Measurements from ENCODE around the gene CAV3.
"Not testable (repeated sequence)": the region's sequence is repeated elsewhere in the genome, so short reads cannot be mapped to it uniquely, and the experiment has no call there.

Gene CAV3

DNA sequence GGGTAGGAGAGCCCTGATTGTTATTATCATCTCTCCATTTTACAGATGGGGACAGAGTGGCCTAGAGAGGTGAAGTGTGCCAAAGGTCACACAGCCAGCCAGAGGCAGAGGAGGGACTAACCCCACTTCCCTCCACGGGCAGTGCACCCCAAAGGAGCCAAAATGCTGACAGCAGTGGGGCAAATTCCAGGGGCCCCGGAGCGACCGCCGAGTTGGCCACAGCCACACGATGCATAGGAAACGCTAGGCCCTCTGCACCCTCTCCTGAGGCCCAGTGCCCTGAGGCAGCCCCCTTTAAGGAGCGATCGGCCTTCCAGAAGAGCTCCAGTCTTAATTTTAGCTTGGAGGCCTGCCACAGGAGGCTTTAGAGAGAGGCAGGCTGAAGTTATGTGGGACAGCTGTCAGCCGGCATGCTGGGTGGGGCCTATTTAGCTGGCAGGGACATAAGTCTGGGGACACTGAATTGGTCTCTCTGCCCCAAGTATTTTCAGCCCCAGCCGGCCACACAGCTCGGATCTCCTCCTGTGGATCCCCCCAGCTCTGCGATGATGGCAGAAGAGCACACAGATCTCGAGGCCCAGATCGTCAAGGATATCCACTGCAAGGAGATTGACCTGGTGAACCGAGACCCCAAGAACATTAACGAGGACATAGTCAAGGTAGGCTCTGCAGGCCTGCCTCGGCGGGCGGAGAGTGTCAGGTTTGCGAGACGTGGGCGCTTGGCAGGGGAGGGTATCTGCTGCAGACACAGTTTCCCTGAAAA, at the start of gene CAV3:
TSS of gene CAV3 (plus strand) at position 471 of the 763 bp plus-strand sequence. CDS start at position 546, 75 bp downstream.
- no peak for DNase-seq

- DNase-seq = not testable (repeated sequence)
These were observed 48.6 kb upstream of the CAV3 start for GRCh38 chr3:8684992-8685391.

GRCh38 chr3:8691295-8691694, 42.3 kb upstream of the CAV3 start:
- not testable (repeated sequence) for DNase-seq

GRCh38 chr3:8702560-8702959, 31.0 kb upstream of the CAV3 start:
- peak in 1 of 2 experiments; percentile 15 for DNase-seq

GRCh38 chr3:8705575-8705974, 28.0 kb upstream of the CAV3 start:
- DNase-seq = no peak

DNA sequence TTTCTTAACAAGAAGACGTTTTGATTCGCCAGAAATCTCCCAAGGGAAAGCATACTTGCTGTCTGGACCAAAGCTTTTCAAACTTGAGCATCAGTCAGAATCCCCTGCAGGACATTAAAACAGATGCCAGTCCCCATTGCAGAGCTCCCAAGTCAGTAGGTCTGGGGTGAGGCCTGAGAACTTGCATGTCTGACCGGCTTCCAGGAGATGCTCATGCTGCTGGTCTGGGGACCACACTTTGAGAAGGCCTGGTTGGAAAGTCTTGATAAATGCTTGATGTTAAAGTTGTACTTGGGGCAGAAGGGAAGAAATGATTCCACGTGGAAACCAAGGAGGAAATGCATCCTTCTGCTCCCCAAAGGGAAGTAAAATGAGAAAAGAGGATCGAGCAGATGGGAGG, 24.3 kb upstream of the CAV3 start:
- no peak for DNase-seq

- DNase-seq = no peak
These were observed 23.6 kb upstream of the CAV3 start for GRCh38 chr3:8709801-8710507.

GRCh38 chr3:8712045-8712907, 21.3 kb upstream of the CAV3 start:
- no peak for DNase-seq

DNA sequence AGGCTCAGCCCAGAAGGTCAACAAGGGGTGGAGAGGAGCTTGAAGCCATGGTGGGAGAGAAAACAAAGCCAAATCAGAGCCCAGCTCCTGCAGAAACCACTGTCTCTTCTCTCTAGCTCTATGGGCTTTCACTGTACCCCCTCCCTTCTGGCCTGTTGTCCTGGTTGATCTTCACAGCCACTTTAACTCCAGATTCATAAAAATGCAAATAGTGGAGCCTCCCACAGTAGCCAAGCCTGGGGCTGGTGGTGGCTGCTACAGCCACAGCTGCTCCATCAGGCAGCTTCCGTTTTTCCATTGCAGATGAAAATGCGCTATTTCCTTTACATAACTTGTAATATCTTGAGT, 20.7 kb upstream of the CAV3 start:
- DNase-seq = no peak

- DNase-seq = no peak
These were observed 19.5 kb upstream of the CAV3 start for GRCh38 chr3:8713901-8714759.

- DNase-seq = not testable (repeated sequence)
These were observed 17.8 kb upstream of the CAV3 start for GRCh38 chr3:8715757-8716156.

DNA sequence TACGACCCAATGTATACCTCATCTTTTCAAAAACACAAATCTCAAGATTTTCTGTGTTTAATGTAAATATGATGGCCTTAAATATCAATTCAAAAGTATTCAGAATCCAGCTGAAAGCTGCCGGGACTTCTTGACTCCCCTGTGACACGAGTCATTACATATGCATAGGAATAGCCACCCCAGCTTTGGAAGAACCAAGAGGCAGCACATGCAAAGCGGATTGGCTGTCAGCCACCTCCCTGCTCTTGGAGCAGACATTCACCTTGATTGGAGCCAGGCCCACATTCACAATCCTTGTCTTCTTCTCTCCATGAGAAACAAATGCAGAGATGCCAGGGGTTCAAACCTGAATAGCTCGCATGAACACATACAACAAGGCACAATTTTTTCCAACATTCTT, 10.8 kb upstream of the CAV3 start:
- DNase-seq = no peak

- DNase-seq = no peak
These were observed 10.0 kb upstream of the CAV3 start for GRCh38 chr3:8723612-8724011.

DNA sequence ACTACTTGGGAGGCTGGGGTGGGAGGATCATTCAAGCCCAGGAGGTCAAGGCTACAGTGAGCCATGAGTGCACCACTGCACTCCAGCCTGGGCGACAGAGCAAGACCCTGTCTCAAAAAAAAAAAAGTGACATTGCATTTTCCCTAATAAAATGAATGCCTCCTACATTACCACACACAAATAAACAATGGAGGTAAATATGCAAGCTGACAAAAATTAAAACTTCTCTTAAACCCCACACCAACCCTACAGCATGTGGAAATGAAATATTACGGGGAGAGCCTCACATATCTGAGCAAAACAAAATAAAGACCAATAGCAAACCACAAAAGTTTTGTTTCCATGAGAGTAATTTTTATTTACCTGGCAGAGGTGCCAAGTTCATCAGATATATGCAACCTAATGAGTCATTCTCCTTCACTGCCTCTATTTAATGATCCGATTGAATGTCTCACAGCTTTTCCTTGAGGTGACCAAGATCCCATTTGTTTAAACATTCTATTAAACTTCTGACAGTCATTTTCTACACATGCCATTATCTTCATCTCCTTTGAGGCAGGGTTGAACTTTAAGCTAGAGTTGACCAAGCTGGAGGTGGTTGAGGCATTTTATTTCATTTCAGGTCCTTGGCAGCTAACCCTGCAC, 9.4 kb upstream of the CAV3 start:
- DNase-seq = no peak

DNA sequence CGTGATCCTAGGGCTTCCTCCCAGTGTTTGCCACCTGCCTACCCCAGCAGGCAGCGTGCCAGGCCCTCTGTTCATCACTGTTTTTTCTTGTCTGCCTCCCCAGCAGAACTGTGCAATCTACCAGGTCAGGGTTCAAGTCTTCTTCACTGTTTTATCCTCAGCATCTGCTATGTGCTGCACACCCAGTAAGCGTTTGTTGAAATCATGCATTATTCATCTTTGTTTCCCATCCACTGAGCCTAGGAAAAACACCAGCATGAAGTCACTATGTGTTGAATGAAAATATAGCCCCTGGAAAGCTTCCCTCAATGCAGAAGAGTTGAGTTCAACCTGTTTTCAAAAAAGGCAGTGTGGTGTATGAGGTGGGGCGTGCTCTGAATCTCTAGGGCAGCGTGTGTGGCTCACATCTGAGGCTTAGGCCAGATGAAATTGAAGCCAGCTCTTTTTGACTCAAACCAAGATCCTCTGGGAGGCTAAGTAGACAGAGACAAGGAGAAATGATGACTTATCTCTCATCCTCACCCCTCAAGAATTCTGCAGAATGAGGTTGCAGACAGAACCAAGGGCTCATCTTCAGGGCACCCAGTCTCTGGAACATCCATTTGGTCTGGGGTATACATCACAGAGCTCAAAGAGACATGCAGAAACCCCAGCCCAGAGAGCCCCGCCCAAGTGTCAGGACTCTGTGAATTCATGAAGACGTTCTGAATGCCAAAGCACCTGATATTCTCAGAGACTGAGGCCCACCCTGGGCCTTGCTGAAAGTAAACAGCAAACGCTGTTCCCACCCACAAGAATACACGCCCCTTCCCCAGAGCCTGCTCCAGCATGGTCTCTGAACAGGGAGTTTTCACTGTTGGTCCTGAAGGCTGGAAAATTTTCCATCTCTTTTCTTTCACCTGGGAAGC, 5.7 kb upstream of the CAV3 start:
- DNase-seq = no peak

DNA sequence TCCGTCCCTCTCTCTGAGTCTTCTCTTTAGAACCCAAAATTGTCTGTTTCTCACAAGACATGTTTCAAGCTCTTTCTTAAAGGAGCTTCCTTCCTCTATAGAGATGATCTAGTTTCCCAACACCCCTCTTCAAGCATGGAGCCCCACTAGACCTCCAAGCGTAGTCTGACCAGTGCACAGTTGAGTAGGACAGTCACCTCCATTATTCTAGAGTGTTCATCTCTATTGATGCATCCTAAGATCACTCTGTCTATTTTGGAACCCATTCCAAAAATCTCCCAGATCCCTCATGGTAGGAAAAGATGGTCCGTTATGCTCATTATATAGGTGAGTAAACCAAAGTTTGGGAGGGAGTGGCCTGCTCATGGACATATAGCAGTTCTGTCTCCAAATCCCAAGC, 4.1 kb upstream of the CAV3 start:
- no peak for DNase-seq

DNA sequence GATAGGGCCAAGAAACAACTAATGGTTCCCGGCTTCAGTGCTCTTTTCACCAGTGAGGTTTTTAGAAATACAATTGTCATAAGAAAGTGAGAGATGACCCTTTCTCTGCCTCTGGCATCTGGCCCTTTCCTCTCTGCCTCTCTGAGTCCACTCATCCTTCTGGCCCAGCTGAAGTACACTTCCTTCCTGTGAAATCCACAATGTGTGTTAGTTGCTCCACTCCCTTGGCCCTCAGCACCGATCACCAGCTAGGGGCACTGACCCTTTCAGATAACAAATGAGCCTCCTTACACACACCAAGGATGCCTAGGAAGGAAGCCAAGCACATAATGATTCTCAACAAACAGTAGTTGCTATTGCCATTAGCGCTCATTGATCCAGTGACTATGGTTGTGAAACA, 2.9 kb upstream of the CAV3 start:
- DNase-seq = no peak

GRCh38 chr3:8732413-8732812, 1.2 kb upstream of the CAV3 start:
- DNase-seq = no peak

- DNase-seq = no peak
These were observed 706 bp downstream of the CAV3 start for GRCh38 chr3:8734137-8734878.

DNA sequence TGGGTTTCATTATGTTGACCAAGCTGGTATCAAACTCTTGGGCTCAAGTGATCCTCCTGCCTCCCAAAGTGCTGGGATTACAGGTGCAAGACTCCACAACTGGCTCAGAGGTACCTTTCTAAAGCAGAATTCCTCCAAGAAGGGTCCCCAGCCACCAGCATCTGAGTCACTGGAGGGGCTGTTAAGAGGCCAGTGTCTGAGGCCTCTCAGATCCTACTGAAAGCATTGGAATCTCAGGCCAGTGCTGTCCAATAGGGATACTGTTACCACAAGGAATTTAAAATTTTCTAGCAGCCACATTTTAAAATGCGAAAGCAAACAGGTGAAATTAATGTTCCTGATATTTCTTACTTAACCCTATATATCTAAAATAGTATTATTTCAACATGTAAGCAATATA, 1.3 kb downstream of the CAV3 start:
- DNase-seq = no peak
